Neuronal stem cell (in vitro differentiated cells): ENCODE measurements around the gene VAC14.
A peak's percentile ranks its signal among the peaks of the same experiment; 100 is the strongest.

Source experiments
- DNase-seq: peaks from one replicate; pipeline ENCODE4 v3.0.0-alpha.2; 2013; ENCODE audit warnings: low spot score
- H2AFZ ChIP-seq: one replicate; pipeline ENCODE4 v1.6.1; 2013; ENCODE audit warnings: mild to moderate bottlenecking, low read length, inconsistent platforms
- H2AK5ac ChIP-seq: 2 replicates; pipeline ENCODE4 v1.6.1; 2013; ENCODE audit warnings: low read depth, mild to moderate bottlenecking, inconsistent platforms, low read length, moderate library complexity, mixed read lengths
- H2BK120ac ChIP-seq: 2 replicates; pipeline ENCODE4 v1.6.1; 2013; ENCODE audit warnings: low read depth, mild to moderate bottlenecking, inconsistent platforms, low read length, moderate library complexity, mixed read lengths
- H2BK12ac ChIP-seq: one replicate; pipeline ENCODE4 v1.6.1; 2013; ENCODE audit warnings: low read length, inconsistent platforms
- H2BK15ac ChIP-seq: 2 replicates; pipeline ENCODE4 v1.6.1; 2013; ENCODE audit warnings: mild to moderate bottlenecking, low read length, inconsistent platforms, mixed read lengths
- H2BK5ac ChIP-seq: one replicate; pipeline ENCODE4 v1.6.1; 2013; ENCODE audit warnings: inconsistent platforms, mild to moderate bottlenecking, low read length, moderate library complexity
- H3K14ac ChIP-seq: one replicate; pipeline ENCODE4 v1.6.1; 2013; ENCODE audit warnings: low read length, inconsistent platforms
- H3K18ac ChIP-seq: 2 replicates; pipeline ENCODE4 v1.6.1; 2013; ENCODE audit warnings: low read length, inconsistent platforms
- H3K23ac ChIP-seq: 2 replicates; pipeline ENCODE4 v1.6.1; 2013; ENCODE audit warnings: low read depth, mild to moderate bottlenecking, mixed read lengths, low read length, inconsistent platforms; ENCODE audit not compliant: poor library complexity
- H3K27ac ChIP-seq: replicated peaks from 3 replicates; pipeline ENCODE4 v1.5.1; 2013; ENCODE audit warnings: low read length, inconsistent platforms
- H3K27me3 ChIP-seq, 3 experiments: 2 replicates each; pipeline ENCODE4 v1.6.1; 2013; ENCODE audit warnings: low read length in 3 of 3, mild to moderate bottlenecking in 2 of 3, inconsistent platforms in 1 of 3, low read depth in 1 of 3, mixed read lengths in 1 of 3, moderate library complexity in 1 of 3; ENCODE audit not compliant: control insufficient read depth in 3 of 3, insufficient read depth in 3 of 3
- H3K36me3 ChIP-seq, 2 donors: replicated peaks in 1 of 2; 2 replicates each; pipeline ENCODE4 v1.6.1; 2013; ENCODE audit warnings: low read length in 2 of 2; ENCODE audit not compliant: control insufficient read depth in 2 of 2, insufficient read depth in 2 of 2
- H3K4ac ChIP-seq: 2 replicates; pipeline ENCODE4 v1.6.1; 2013; ENCODE audit warnings: inconsistent platforms, mild to moderate bottlenecking, low read length, moderate library complexity
- H3K4me1 ChIP-seq, 2 donors: 1 replicate in 1 of 2; 2 replicates in 1 of 2; pipeline ENCODE4 v1.6.1; 2013; ENCODE audit warnings: low read length in 2 of 2, low read depth in 1 of 2; ENCODE audit not compliant: control insufficient read depth in 2 of 2, insufficient read depth in 1 of 2
- H3K4me2 ChIP-seq: one replicate; pipeline ENCODE4 v1.6.1; 2013; ENCODE audit warnings: mild to moderate bottlenecking, low read length, inconsistent platforms; ENCODE audit not compliant: insufficient read depth, poor library complexity, severe bottlenecking
- H3K4me3 ChIP-seq, 2 donors: 2 replicates each; pipeline ENCODE4 v1.5.1; 2013; ENCODE audit warnings: low read length in 2 of 2, mild to moderate bottlenecking in 2 of 2, inconsistent platforms in 1 of 2, moderate library complexity in 1 of 2
- H3K79me1 ChIP-seq: one replicate; pipeline ENCODE4 v1.6.1; 2013; ENCODE audit warnings: low read depth, mild to moderate bottlenecking, inconsistent platforms, low read length, moderate library complexity
- H3K9ac ChIP-seq: one replicate; pipeline ENCODE4 v1.6.1; 2013; ENCODE audit warnings: mild to moderate bottlenecking, low read depth, low read length, inconsistent platforms; ENCODE audit not compliant: poor library complexity
- H3K9me3 ChIP-seq, 2 donors: replicated peaks in 1 of 2; 2 replicates each; pipeline versions ENCODE3 to v1.6.1; 2013; ENCODE audit warnings: low read length in 2 of 2, mild to moderate bottlenecking in 2 of 2, inconsistent platforms in 1 of 2, low read depth in 1 of 2, mixed read lengths in 1 of 2, moderate library complexity in 1 of 2; ENCODE audit not compliant: control insufficient read depth in 2 of 2, insufficient read depth in 1 of 2
- H4K8ac ChIP-seq: one replicate; pipeline ENCODE4 v1.6.1; 2013; ENCODE audit warnings: low read depth, mild to moderate bottlenecking, inconsistent platforms, low read length, moderate library complexity
- H4K91ac ChIP-seq: one replicate; pipeline ENCODE4 v1.6.1; 2013; ENCODE audit warnings: low read length, low read depth, mild to moderate bottlenecking, inconsistent platforms; ENCODE audit not compliant: poor library complexity
- WGBS, 2 donors: extraction: QIAGEN DNeasy Blood & Tissue Kit; methylation state at CpG; one replicate each; pipeline ENCODE4 v1.1.7; 2013; ENCODE audit warnings: missing lambda C conversion rate in 2 of 2, mixed read lengths in 1 of 2; ENCODE audit not compliant: insufficient read length in 2 of 2, insufficient replicate concordance in 1 of 2; ENCODE audit errors: extremely low coverage in 2 of 2; 5-methylcytosine and 5-hydroxymethylcytosine counted together

Gene VAC14

GRCh38 chr16:70688246-70688742 lies 112.7 kb downstream of the VAC14 start:
- H3K27ac ChIP-seq: no peak overlapping the region
- peak overlapping the region in 1 of 2 donors; percentile 14 for H3K4me3 ChIP-seq
- H4K8ac ChIP-seq: no peak overlapping the region
- peaks cover 12% of the 10 kb centered on the region for H3K79me1 ChIP-seq
- H3K14ac ChIP-seq: no peak overlapping the region
- no peak overlapping the region for H3K4me2 ChIP-seq
- H2BK15ac ChIP-seq: peak overlapping the region; percentile 32
- no peak overlapping the region for H2BK12ac ChIP-seq
- H3K4ac ChIP-seq: no peak overlapping the region
- H2BK120ac ChIP-seq: no peak overlapping the region
- H3K9ac ChIP-seq: no peak overlapping the region
- no peak overlapping the region for H4K91ac ChIP-seq
- WGBS, 2 donors: no CpG with 5 or more reads among the region's 8 CpGs
- no peaks in the 10 kb centered on the region for H3K27me3 ChIP-seq
- peaks cover 3 to 5% of the 10 kb centered on the region in 2 donors for H3K36me3 ChIP-seq
- H2BK5ac ChIP-seq: peak overlapping the region; percentile 18
- H3K18ac ChIP-seq: peak overlapping the region; percentile 73
- peaks cover 0 to 2% of the 10 kb centered on the region in 2 donors for H3K9me3 ChIP-seq
- H3K23ac ChIP-seq: peak overlapping the region; percentile 52
- H2AFZ ChIP-seq: no peak overlapping the region
- peaks cover 48% of the 10 kb centered on the region in 2 donors for H3K4me1 ChIP-seq
- DNase-seq: no peak
- H2AK5ac ChIP-seq: peak overlapping the region; percentile 36

GRCh38 chr16:70687671-70688245 lies 113.2 kb downstream of the VAC14 start:
- peak overlapping the region; percentile 69 for H2BK12ac ChIP-seq
- DNase-seq: no peak
- H4K8ac ChIP-seq: no peak overlapping the region
- H2AK5ac ChIP-seq: peak overlapping the region; percentile 36
- peak overlapping the region; percentile 9 for H3K9ac ChIP-seq
- no CpG with 5 or more reads among the region's 18 CpGs for WGBS, 2 donors
- no peak overlapping the region for H3K4me3 ChIP-seq
- H3K27me3 ChIP-seq: no peaks in the 10 kb centered on the region
- no peak overlapping the region for H3K4me2 ChIP-seq
- H3K4ac ChIP-seq: no peak overlapping the region
- peaks cover 0 to 2% of the 10 kb centered on the region in 2 donors for H3K9me3 ChIP-seq
- peaks cover 3 to 10% of the 10 kb centered on the region in 2 donors for H3K36me3 ChIP-seq
- no peak overlapping the region for H3K14ac ChIP-seq
- H3K27ac ChIP-seq: no peak overlapping the region
- H2BK120ac ChIP-seq: no peak overlapping the region
- H3K4me1 ChIP-seq: peaks cover 42% of the 10 kb centered on the region in 2 donors
- H3K23ac ChIP-seq: peak overlapping the region; percentile 52
- peaks cover 10% of the 10 kb centered on the region for H3K79me1 ChIP-seq
- H2AFZ ChIP-seq: no peak overlapping the region
- peak overlapping the region; percentile 32 for H2BK15ac ChIP-seq
- no peak overlapping the region for H4K91ac ChIP-seq
- H2BK5ac ChIP-seq: peak overlapping the region; percentile 18
- peak overlapping the region; percentile 73 for H3K18ac ChIP-seq

- H3K9me3 ChIP-seq: peaks cover 0 to 2% of the 10 kb centered on the region in 2 donors
- H3K27ac ChIP-seq: no peak overlapping the region
- H2BK5ac ChIP-seq: peak overlapping the region; percentile 84
- peaks cover 36% of the 10 kb centered on the region in 2 donors for H3K4me1 ChIP-seq
- H4K91ac ChIP-seq: no peak overlapping the region
- H3K79me1 ChIP-seq: peaks cover 10% of the 10 kb centered on the region
- no peak overlapping the region for H3K4me2 ChIP-seq
- peak overlapping the region; percentile 100 for H2AK5ac ChIP-seq
- no peak overlapping the region for H3K14ac ChIP-seq
- H3K18ac ChIP-seq: peak overlapping the region; percentile 99
- no peak overlapping the region for H3K4ac ChIP-seq
- H3K36me3 ChIP-seq: peaks cover 3 to 11% of the 10 kb centered on the region in 2 donors
- DNase-seq: no peak
- H2BK12ac ChIP-seq: peak overlapping the region; percentile 11
- peak overlapping the region; percentile 99 for H2BK15ac ChIP-seq
- H3K23ac ChIP-seq: no peak overlapping the region
- no peak overlapping the region for H2BK120ac ChIP-seq
- no peak overlapping the region for H2AFZ ChIP-seq
- no peak overlapping the region for H4K8ac ChIP-seq
- no CpG with 5 or more reads among the region's 5 CpGs for WGBS, 2 donors
- no peaks in the 10 kb centered on the region for H3K27me3 ChIP-seq
- H3K9ac ChIP-seq: peak overlapping the region; percentile 45
- no peak overlapping the region for H3K4me3 ChIP-seq
These were observed 113.9 kb downstream of the VAC14 start for GRCh38 chr16:70687102-70687511.

GRCh38 chr16:70686376-70687101 lies 114.4 kb downstream of the VAC14 start:
- peak overlapping the region; percentile 99 for H2BK15ac ChIP-seq
- peak overlapping the region; percentile 11 for H2BK12ac ChIP-seq
- H3K23ac ChIP-seq: peak overlapping the region; percentile 68
- H2AK5ac ChIP-seq: peak overlapping the region; percentile 100
- peak overlapping the region; percentile 99 for H3K18ac ChIP-seq
- peak overlapping the region; percentile 50 for H3K9ac ChIP-seq
- H4K8ac ChIP-seq: no peak overlapping the region
- peak overlapping the region; percentile 65 to 92 for H3K4me3 ChIP-seq
- H3K79me1 ChIP-seq: peaks cover 13% of the 10 kb centered on the region
- peaks cover 3 to 11% of the 10 kb centered on the region in 2 donors for H3K36me3 ChIP-seq
- peak overlapping the region; percentile 77 for H3K4ac ChIP-seq
- peak overlapping the region; percentile 22 for H4K91ac ChIP-seq
- peaks cover 30 to 31% of the 10 kb centered on the region in 2 donors for H3K4me1 ChIP-seq
- H3K4me2 ChIP-seq: peak overlapping the region; percentile 95
- no peak for DNase-seq
- H2BK5ac ChIP-seq: peak overlapping the region; percentile 84
- peak overlapping the region; percentile 70 for H2BK120ac ChIP-seq
- H3K9me3 ChIP-seq: peaks cover 0 to 2% of the 10 kb centered on the region in 2 donors
- peak overlapping the region; percentile 20 for H3K27ac ChIP-seq
- no CpG with 5 or more reads among the region's 29 CpGs for WGBS, 2 donors
- H3K14ac ChIP-seq: peak overlapping the region; percentile 49
- H3K27me3 ChIP-seq: no peaks in the 10 kb centered on the region
- H2AFZ ChIP-seq: peak overlapping the region; percentile 88
